GM21737 (cell line): ENCODE measurements around the gene PEBP1.

Source experiments
- ATAC-seq: cut with Tn5 transposase; IDR thresholded peaks from one replicate; pipeline ENCODE4 v1.9.1; 2021; ENCODE audit warnings: mild to moderate bottlenecking, moderate library complexity; ENCODE audit not compliant: unreplicated experiment

The PEBP1 gene

GRCh38 chr12:118190266-118190665, 54.3 kb downstream of the PEBP1 start:
- no peak for ATAC-seq

GRCh38 chr12:118193477-118193876, 57.6 kb downstream of the PEBP1 start:
- no peak for ATAC-seq

DNA sequence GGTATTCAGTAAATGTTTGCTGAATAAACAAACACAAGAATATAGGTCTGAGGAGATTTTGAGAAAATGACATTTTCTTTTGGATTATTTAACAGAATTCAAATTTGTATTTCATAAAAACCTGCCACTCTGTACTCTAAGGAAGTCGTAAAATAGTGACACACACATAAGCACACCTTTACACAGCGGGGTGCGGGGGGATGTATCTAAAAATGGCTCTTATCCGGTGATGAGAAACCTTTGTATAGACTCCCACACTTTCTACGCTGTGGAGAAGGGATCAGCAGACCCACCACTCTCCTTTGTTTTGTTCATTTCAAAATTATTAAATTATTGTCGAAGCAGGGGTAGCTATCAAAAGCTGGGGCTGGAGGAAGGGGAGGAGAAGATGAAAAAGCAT, 58.0 kb downstream of the PEBP1 start:
- no peak for ATAC-seq
